ENCODE data around the gene FBXO21.
"Not testable (repeated sequence)": the region's sequence is repeated elsewhere in the genome, so short reads cannot be mapped to it uniquely, and the experiment has no call there.

The FBXO21 gene

DNA sequence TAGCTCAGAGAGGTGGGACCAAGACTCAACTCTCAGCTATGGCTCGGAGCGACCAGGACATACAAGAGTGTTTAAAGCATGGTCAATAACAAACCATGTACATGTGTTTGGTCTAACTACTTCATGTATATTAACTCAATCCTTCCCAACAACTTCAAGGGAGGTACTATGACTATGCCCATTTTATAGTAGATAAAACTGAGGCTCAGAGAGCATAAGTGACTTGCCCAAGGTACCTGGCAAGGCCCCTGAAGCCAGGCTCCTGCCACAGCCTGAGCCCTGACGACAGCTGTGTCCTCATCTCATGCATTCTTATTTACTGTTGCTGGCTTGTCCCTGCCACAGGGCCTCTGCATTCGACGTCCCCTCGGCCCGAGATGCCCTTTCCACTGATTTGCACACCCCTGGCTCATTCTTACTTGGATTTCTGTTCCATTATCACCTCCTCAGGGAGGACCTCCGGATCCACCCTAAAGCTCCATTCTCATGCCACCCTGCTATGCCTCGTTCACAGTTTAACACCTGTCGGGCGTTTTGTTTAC, 93.7 kb downstream of the FBXO21 start:
- ATAC-seq = no peak
- no peak for TF ChIP-seq CSDC2 (CRISPR knock-in tag; IDR thresholded peaks at IDR 0.05)
- no peak for TF ChIP-seq GLIS3 (CRISPR knock-in tag; IDR thresholded peaks at IDR 0.05)
- TF ChIP-seq ZFP30 (CRISPR knock-in tag; IDR thresholded peaks at IDR 0.05) = no peak
- TF ChIP-seq OSR1 (CRISPR knock-in tag; IDR thresholded peaks at IDR 0.05) = no peak
- TF ChIP-seq, protein P1, sequence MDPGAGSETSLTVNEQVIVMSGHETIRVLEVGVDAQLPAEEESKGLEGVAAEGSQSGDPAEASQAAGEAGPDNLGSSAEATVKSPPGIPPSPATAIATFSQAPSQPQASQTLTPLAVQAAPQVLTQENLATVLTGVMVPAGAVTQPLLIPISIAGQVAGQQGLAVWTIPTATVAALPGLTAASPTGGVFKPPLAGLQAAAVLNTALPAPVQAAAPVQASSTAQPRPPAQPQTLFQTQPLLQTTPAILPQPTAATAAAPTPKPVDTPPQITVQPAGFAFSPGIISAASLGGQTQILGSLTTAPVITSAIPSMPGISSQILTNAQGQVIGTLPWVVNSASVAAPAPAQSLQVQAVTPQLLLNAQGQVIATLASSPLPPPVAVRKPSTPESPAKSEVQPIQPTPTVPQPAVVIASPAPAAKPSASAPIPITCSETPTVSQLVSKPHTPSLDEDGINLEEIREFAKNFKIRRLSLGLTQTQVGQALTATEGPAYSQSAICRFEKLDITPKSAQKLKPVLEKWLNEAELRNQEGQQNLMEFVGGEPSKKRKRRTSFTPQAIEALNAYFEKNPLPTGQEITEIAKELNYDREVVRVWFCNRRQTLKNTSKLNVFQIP (CRISPR knock-in tag; IDR thresholded peaks at IDR 0.05; ENCODE audit: borderline replicate concordance, low read depth) = no peak
- TF ChIP-seq, protein P2, sequence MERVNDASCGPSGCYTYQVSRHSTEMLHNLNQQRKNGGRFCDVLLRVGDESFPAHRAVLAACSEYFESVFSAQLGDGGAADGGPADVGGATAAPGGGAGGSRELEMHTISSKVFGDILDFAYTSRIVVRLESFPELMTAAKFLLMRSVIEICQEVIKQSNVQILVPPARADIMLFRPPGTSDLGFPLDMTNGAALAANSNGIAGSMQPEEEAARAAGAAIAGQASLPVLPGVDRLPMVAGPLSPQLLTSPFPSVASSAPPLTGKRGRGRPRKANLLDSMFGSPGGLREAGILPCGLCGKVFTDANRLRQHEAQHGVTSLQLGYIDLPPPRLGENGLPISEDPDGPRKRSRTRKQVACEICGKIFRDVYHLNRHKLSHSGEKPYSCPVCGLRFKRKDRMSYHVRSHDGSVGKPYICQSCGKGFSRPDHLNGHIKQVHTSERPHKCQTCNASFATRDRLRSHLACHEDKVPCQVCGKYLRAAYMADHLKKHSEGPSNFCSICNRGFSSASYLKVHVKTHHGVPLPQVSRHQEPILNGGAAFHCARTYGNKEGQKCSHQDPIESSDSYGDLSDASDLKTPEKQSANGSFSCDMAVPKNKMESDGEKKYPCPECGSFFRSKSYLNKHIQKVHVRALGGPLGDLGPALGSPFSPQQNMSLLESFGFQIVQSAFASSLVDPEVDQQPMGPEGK (CRISPR knock-in tag; IDR thresholded peaks at IDR 0.05; ENCODE audit: borderline replicate concordance) = no peak
- TF ChIP-seq ZFP3 (CRISPR knock-in tag; IDR thresholded peaks at IDR 0.05) = no peak
- TF ChIP-seq, protein P3, sequence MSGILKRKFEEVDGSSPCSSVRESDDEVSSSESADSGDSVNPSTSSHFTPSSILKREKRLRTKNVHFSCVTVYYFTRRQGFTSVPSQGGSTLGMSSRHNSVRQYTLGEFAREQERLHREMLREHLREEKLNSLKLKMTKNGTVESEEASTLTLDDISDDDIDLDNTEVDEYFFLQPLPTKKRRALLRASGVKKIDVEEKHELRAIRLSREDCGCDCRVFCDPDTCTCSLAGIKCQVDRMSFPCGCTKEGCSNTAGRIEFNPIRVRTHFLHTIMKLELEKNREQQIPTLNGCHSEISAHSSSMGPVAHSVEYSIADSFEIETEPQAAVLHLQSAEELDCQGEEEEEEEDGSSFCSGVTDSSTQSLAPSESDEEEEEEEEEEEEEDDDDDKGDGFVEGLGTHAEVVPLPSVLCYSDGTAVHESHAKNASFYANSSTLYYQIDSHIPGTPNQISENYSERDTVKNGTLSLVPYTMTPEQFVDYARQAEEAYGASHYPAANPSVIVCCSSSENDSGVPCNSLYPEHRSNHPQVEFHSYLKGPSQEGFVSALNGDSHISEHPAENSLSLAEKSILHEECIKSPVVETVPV (CRISPR knock-in tag; IDR thresholded peaks at IDR 0.05) = no peak
- no peak for TF ChIP-seq PPARA (CRISPR knock-in tag; IDR thresholded peaks at IDR 0.05; ENCODE audit: borderline replicate concordance)
- TF ChIP-seq, protein P4, sequence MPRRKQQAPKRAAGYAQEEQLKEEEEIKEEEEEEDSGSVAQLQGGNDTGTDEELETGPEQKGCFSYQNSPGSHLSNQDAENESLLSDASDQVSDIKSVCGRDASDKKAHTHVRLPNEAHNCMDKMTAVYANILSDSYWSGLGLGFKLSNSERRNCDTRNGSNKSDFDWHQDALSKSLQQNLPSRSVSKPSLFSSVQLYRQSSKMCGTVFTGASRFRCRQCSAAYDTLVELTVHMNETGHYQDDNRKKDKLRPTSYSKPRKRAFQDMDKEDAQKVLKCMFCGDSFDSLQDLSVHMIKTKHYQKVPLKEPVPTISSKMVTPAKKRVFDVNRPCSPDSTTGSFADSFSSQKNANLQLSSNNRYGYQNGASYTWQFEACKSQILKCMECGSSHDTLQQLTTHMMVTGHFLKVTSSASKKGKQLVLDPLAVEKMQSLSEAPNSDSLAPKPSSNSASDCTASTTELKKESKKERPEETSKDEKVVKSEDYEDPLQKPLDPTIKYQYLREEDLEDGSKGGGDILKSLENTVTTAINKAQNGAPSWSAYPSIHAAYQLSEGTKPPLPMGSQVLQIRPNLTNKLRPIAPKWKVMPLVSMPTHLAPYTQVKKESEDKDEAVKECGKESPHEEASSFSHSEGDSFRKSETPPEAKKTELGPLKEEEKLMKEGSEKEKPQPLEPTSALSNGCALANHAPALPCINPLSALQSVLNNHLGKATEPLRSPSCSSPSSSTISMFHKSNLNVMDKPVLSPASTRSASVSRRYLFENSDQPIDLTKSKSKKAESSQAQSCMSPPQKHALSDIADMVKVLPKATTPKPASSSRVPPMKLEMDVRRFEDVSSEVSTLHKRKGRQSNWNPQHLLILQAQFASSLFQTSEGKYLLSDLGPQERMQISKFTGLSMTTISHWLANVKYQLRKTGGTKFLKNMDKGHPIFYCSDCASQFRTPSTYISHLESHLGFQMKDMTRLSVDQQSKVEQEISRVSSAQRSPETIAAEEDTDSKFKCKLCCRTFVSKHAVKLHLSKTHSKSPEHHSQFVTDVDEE (CRISPR knock-in tag; IDR thresholded peaks at IDR 0.05) = no peak

DNA sequence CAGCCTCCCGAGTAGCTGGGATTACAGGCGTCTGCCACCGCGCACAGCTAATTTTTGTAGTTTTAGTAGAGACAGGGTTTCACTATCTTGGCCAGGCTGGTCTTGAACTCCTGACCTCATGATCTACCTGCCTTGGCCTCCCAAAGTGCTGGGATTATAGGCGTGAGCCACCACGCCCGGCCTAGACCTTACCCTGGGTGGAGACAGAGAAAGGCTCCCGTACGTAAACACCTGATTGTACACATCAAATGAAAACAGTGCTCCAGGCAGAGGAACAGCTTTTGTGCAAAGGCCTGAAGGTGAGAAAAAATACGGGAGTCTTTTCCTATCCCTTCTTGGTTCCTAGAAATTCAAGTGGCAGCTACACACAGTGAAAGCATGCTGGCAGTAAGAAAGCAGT, 95.1 kb downstream of the FBXO21 start:
- ATAC-seq = not testable (repeated sequence)

DNA sequence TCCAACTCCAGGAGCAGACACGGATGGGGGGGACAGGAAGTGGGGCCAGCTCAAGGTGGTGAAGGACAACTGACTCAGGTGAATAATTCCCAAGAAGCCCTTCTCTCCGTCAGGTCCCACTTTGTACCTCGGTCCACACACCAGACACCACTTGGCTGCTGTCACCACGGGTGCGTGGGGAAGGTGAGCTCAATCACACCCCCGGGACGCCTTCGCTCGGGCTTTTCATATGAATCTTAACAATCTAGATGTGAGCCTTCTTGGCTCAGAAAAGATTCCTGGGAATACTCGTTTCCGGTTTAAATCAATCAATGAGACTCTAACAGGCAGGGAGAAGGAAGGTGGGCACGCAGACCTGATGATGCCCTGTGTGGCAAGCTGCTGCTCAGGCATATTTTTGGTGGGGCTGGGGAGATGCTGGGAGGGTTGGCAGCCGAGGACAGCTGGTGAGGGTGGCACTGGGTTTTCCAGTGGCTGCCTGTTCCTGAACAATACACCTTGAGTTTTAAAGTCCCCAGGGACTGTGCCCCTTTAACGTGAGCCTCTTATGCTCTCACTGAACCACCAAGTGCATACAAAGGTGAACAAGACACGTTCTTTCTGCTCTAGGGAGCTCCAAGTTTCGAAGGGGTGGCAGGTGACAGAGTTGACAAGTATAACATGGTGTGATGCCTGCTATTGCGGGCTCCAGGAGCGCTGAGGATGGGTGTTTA, 96.2 kb downstream of the FBXO21 start:
- TF ChIP-seq ZNF8 (CRISPR knock-in tag; IDR thresholded peaks at IDR 0.05) = no peak
- no peak for TF ChIP-seq ISL1 (CRISPR knock-in tag; IDR thresholded peaks at IDR 0.05)
- TF ChIP-seq, protein P1 (CRISPR knock-in tag; IDR thresholded peaks at IDR 0.05; ENCODE audit: borderline replicate concordance, low read depth) = no peak
- no peak for TF ChIP-seq ZNF565 (CRISPR knock-in tag; conservative IDR thresholded peaks at IDR 0.05; ENCODE audit: low read depth)
- no peak for TF ChIP-seq SNAI2 (CRISPR knock-in tag; IDR thresholded peaks at IDR 0.05)
- TF ChIP-seq, protein P2 (CRISPR knock-in tag; IDR thresholded peaks at IDR 0.05; ENCODE audit: borderline replicate concordance) = no peak
- TF ChIP-seq, protein P5, sequence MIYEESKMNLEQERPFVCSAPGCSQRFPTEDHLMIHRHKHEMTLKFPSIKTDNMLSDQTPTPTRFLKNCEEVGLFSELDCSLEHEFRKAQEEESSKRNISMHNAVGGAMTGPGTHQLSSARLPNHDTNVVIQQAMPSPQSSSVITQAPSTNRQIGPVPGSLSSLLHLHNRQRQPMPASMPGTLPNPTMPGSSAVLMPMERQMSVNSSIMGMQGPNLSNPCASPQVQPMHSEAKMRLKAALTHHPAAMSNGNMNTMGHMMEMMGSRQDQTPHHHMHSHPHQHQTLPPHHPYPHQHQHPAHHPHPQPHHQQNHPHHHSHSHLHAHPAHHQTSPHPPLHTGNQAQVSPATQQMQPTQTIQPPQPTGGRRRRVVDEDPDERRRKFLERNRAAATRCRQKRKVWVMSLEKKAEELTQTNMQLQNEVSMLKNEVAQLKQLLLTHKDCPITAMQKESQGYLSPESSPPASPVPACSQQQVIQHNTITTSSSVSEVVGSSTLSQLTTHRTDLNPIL (CRISPR knock-in tag; IDR thresholded peaks at IDR 0.05; ENCODE audit: low read depth) = no peak
- no peak for TF ChIP-seq OSR1 (CRISPR knock-in tag; IDR thresholded peaks at IDR 0.05)
- no peak for TF ChIP-seq TOX (CRISPR knock-in tag; IDR thresholded peaks at IDR 0.05; ENCODE audit: borderline replicate concordance)
- no peak for TF ChIP-seq ZC3H10 (CRISPR knock-in tag; IDR thresholded peaks at IDR 0.05)
- TF ChIP-seq CSDC2 (CRISPR knock-in tag; IDR thresholded peaks at IDR 0.05) = no peak
- no peak for TF ChIP-seq ZFP30 (CRISPR knock-in tag; IDR thresholded peaks at IDR 0.05)
- no peak for ATAC-seq

Measured in SK-N-SH treated with all-trans-retinoic acid at 6 μM for 48 hours (cell line).